HK-2 (cell line): Measurements from ENCODE around the gene TAF1L.

ENCODE experiments used
- DNase-seq: peaks from one replicate; pipeline ENCODE4 v3.0.0-alpha.2; 2018; ENCODE audit not compliant: unreplicated experiment

TAF1L gene

GRCh38 chr9:32590898-32591297 is 44.6 kb downstream of the TAF1L start:
- DNase-seq = no peak

- DNase-seq = no peak
These were observed 45.0 kb downstream of the TAF1L start for GRCh38 chr9:32590476-32590875.

GRCh38 chr9:32589083-32589723 is 46.3 kb downstream of the TAF1L start:
- no peak for DNase-seq

GRCh38 chr9:32587901-32588300 is 47.6 kb downstream of the TAF1L start:
- DNase-seq = no peak

- DNase-seq = no peak
These were observed 50.7 kb downstream of the TAF1L start for GRCh38 chr9:32584784-32585183.

- no peak for DNase-seq
These were observed 53.8 kb downstream of the TAF1L start for GRCh38 chr9:32581512-32582143.

GRCh38 chr9:32580631-32581300 is 54.7 kb downstream of the TAF1L start:
- no peak for DNase-seq

- peak; percentile 49 for DNase-seq
These were observed 55.6 kb downstream of the TAF1L start for GRCh38 chr9:32579706-32580331.
